Measurements from ENCODE around the gene RCL1.

RCL1 gene, protein sequence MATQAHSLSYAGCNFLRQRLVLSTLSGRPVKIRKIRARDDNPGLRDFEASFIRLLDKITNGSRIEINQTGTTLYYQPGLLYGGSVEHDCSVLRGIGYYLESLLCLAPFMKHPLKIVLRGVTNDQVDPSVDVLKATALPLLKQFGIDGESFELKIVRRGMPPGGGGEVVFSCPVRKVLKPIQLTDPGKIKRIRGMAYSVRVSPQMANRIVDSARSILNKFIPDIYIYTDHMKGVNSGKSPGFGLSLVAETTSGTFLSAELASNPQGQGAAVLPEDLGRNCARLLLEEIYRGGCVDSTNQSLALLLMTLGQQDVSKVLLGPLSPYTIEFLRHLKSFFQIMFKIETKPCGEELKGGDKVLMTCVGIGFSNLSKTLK

DNA sequence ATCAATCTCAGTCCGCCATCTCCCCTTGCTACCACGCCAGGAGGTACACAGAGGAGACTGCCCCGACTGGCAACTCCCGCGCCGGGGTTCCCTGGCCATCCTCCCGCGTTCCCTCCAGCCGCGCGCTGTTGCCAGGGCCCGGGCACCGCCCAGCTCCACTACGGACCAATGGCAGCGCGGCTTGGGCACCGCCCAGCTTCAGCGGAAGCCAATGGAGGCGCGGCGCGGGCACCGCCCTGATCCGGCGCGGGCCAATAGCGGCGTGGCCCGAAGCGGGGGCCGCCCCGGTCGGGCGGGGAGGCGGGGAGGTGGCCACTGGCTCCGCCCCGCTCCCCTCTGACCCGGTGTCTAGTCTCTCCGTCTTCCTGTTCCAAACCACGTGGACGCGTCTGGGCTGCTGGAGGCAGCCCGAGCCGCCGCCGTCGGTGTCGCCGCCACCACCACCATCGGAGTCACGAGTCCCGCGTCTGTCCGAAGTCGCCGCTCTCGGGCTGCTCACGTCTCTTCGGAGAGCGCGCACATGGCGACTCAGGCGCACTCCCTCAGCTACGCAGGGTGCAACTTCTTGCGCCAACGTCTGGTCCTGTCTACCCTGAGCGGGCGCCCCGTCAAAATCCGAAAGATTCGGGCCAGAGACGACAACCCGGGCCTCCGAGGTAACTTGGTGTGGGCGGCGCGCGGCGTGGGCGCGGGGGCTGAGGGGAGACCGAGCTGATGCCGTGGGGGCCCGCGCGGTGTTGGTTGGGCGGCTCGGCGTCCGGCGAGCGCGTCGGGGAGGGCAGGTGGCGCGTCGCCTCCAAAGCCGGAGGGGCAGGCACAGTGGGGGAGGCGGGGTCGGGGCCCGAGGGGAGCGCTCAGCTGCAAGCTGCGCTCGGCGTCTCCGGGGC is at the start of gene RCL1:
Gene RCL1 (plus strand): TSS at position 373 of the 887 bp plus-strand sequence. CDS start 148 bp downstream, at position 521.
- H3K27ac ChIP-seq (ENCODE audit: low read length), result peak within 1 kb of the TSS; percentile 73

DNA sequence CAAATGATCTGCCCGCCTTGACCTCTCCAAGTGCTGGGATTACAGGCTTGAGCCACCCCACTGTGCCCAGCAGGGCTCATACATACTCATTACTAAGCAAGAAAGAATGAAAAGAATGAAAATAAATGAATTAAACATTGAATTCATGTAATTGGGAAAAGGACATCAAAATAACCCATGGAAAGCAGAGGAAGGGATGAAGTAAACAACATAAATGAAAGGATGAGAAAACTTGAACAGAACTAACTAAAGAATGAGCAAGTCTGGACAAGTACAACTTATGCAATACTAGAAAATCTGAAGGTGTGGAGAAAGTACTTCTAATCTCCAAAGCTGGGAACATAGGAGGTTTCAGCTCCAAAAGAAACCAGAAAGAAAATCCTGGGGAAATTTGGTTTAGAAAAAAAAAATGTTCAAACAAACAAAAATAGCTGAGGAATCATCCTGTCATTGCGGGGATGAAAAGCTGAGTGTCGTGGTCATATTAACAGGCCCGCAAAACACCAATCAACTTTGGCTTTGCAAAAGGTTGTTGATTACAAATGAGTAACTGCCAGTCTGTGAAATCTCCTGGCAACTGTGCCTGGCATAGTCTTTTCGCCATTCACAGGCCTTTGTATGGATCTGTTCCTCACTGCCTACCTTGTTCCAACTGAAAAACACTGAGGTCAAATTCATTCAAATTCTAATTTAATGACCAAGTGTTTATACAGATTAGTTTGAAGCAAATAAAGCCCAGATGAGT is 49.4 kb upstream of the RCL1 start:
- Histone ChIP-seq H3K9me3 (replicated peaks; ENCODE audit: insufficient read depth, low read length) (no peaks in the 10 kb centered on the region), H3F3A (ENCODE audit: insufficient read depth, low read length) (peaks cover 21% of the 10 kb centered on the region; the same call in 1 of the 2 replicates), H3K4me1 (ENCODE audit: low read length) (peaks cover 6% of the 10 kb centered on the region; the same call in 1 of the 2 replicates), H3K27ac (ENCODE audit: low read length) (no peak overlapping the region), H3K27me3 (replicated peaks; ENCODE audit: insufficient read depth, low read length) (no peaks in the 10 kb centered on the region), H4K20me1 (ENCODE audit: insufficient read depth, low read length) (no peaks in the 10 kb centered on the region), H3K79me2 (ENCODE audit: low read length) (peaks cover 25% of the 10 kb centered on the region), H3K4me2 (ENCODE audit: low read depth, low read length) (no peak overlapping the region), H3K9ac (ENCODE audit: low read length) (no peak overlapping the region), H3K4me3 (ENCODE audit: low read length) (no peak overlapping the region), H3K9me2 (replicated peaks; ENCODE audit: insufficient read depth, low read length) (no peaks in the 10 kb centered on the region), H2AFZ (ENCODE audit: low read length) (no peak overlapping the region), H3K36me3 (replicated peaks; ENCODE audit: insufficient read depth, low read length) (no peaks in the 10 kb centered on the region)
- no peak for DNase-seq
- TF ChIP-seq, protein P1, sequence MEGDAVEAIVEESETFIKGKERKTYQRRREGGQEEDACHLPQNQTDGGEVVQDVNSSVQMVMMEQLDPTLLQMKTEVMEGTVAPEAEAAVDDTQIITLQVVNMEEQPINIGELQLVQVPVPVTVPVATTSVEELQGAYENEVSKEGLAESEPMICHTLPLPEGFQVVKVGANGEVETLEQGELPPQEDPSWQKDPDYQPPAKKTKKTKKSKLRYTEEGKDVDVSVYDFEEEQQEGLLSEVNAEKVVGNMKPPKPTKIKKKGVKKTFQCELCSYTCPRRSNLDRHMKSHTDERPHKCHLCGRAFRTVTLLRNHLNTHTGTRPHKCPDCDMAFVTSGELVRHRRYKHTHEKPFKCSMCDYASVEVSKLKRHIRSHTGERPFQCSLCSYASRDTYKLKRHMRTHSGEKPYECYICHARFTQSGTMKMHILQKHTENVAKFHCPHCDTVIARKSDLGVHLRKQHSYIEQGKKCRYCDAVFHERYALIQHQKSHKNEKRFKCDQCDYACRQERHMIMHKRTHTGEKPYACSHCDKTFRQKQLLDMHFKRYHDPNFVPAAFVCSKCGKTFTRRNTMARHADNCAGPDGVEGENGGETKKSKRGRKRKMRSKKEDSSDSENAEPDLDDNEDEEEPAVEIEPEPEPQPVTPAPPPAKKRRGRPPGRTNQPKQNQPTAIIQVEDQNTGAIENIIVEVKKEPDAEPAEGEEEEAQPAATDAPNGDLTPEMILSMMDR (IDR thresholded peaks at IDR 0.05; ENCODE audit: low read length), result no peak
- TF ChIP-seq EZH2 (optimal IDR thresholded peaks at IDR 0.05; ENCODE audit: low read depth, low read length) (no peak), EZH2phosphoT487 (IDR thresholded peaks at IDR 0.05; ENCODE audit: low read length) (no peak)

More for the DNA sequence above, at the start of gene RCL1:
- Histone ChIP-seq H3K9ac (ENCODE audit: low read length) (peak within 1 kb of the TSS; percentile 95), H3K4me3 (ENCODE audit: low read length) (peak within 1 kb of the TSS; percentile 97), H3K79me2 (ENCODE audit: low read length) (peaks cover 51% of the 10 kb centered on the region), H3K9me3 (replicated peaks; ENCODE audit: insufficient read depth, low read length) (no peaks in the 10 kb centered on the region), H3K27me3 (replicated peaks; ENCODE audit: insufficient read depth, low read length) (no peaks in the 10 kb centered on the region), H3F3A (ENCODE audit: insufficient read depth, low read length) (peaks cover 13% of the 10 kb centered on the region), H3K4me2 (ENCODE audit: low read depth, low read length) (peak within 1 kb of the TSS; percentile 90), H4K20me1 (ENCODE audit: insufficient read depth, low read length) (peaks cover 11% of the 10 kb centered on the region; the same call in 1 of the 2 replicates), H2AFZ (ENCODE audit: low read length) (peak within 1 kb of the TSS; percentile 100), H3K4me1 (ENCODE audit: low read length) (peaks cover 13% of the 10 kb centered on the region; the same call in 1 of the 2 replicates), H3K9me2 (replicated peaks; ENCODE audit: insufficient read depth, low read length) (no peaks in the 10 kb centered on the region), H3K36me3 (replicated peaks; ENCODE audit: insufficient read depth, low read length) (no peaks in the 10 kb centered on the region)
- TF ChIP-seq, protein P1 (IDR thresholded peaks at IDR 0.05; ENCODE audit: low read length), result no peak
- no peak for TF ChIP-seq EZH2phosphoT487 (IDR thresholded peaks at IDR 0.05; ENCODE audit: low read length)
- no peak for TF ChIP-seq EZH2 (optimal IDR thresholded peaks at IDR 0.05; ENCODE audit: low read depth, low read length)
- DNase-seq, result peak; percentile 97

DNA sequence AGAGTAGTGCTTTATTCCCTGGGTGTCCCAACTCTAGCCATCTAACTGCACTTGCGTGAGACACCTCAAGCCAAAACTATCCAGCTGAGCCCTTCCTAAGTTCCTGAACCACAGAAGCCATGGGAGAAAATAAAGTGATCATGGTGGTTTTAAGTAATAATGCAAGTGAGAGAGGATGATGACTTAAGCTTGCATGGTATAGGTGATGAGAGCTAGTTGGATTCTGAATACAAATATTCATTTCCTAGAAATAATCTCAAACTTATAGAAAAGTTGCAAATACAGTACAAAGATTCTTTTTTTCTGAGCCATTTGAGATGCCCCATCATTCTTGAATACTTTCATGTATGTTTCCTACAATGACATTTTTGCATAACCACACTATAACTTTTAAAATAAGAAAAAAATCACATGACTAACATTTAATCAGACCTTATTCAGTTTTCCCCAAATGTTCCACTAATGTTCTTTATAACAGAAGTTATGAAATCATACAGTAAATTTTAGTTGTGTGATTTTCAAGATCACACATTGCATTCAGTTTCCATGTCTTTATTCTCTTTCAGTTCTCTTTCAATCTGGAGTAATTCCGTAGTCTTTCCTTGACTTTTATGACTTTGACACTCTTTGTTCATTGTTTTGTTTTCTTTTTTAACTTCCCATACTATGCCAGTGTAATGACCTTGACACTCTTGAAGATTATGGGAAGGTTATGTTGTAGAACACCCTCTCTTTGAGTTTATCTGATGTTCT is 46.3 kb upstream of the RCL1 start:
- Histone ChIP-seq H3K4me1 (ENCODE audit: low read length) (no peaks in the 10 kb centered on the region), H3K9me2 (replicated peaks; ENCODE audit: insufficient read depth, low read length) (no peaks in the 10 kb centered on the region), H3K36me3 (replicated peaks; ENCODE audit: insufficient read depth, low read length) (no peaks in the 10 kb centered on the region), H3K27me3 (replicated peaks; ENCODE audit: insufficient read depth, low read length) (no peaks in the 10 kb centered on the region), H3F3A (ENCODE audit: insufficient read depth, low read length) (peaks cover 6% of the 10 kb centered on the region; the same call in 1 of the 2 replicates), H3K27ac (ENCODE audit: low read length) (no peak overlapping the region), H3K9ac (ENCODE audit: low read length) (no peak overlapping the region), H3K9me3 (replicated peaks; ENCODE audit: insufficient read depth, low read length) (no peaks in the 10 kb centered on the region), H3K4me2 (ENCODE audit: low read depth, low read length) (no peak overlapping the region), H3K79me2 (ENCODE audit: low read length) (no peaks in the 10 kb centered on the region), H2AFZ (ENCODE audit: low read length) (no peak overlapping the region), H4K20me1 (ENCODE audit: insufficient read depth, low read length) (no peaks in the 10 kb centered on the region), H3K4me3 (ENCODE audit: low read length) (no peak overlapping the region)
- no peak for DNase-seq
- TF ChIP-seq EZH2phosphoT487 (IDR thresholded peaks at IDR 0.05; ENCODE audit: low read length) (no peak), EZH2 (optimal IDR thresholded peaks at IDR 0.05; ENCODE audit: low read depth, low read length) (no peak)
- TF ChIP-seq, protein P1 (IDR thresholded peaks at IDR 0.05; ENCODE audit: low read length), result no peak
